Calu3 (cell line): ENCODE measurements around the gene ZCCHC18. TPM values are rescaled to one million over a fixed set of nuclear protein-coding genes. Genes with fewer than 3 reads are reported as not detected.

Experiments used
- BruUV-seq: library from RNA; stranded (reverse); fragments of 400-500 nt; replicated peaks from 2 replicates; lab custom pipeline; 2021; lab: Mats Ljungman, UMichigan
- CTCF ChIA-PET: fragments of 300-600 bp; sonication (Branson Sonifier 250); formaldehyde crosslinking; loops from one replicate; lab custom pipeline; 2022; ENCODE audit warnings: antibody characterized with exemption; lab: Charles Lee
- DNase-seq: peaks from one replicate; pipeline ENCODE4 v3.0.0; 2022
- H3K27ac Mint-ChIP-seq: one replicate; pipeline ENCODE4 v1.8.0; 2022; ENCODE audit warnings: mixed read lengths; ENCODE audit not compliant: unreplicated experiment
- H3K27me3 Mint-ChIP-seq: one replicate; pipeline ENCODE4 v1.8.0; 2022; ENCODE audit warnings: mixed read lengths; ENCODE audit not compliant: unreplicated experiment
- H3K36me3 Mint-ChIP-seq: one replicate; pipeline ENCODE4 v1.8.0; 2022; ENCODE audit warnings: mild to moderate bottlenecking, moderate library complexity, mixed read lengths; ENCODE audit not compliant: insufficient read depth, unreplicated experiment
- H3K4me1 Mint-ChIP-seq: one replicate; pipeline ENCODE4 v1.8.0; 2022; ENCODE audit warnings: mild to moderate bottlenecking, low read depth, mixed read lengths; ENCODE audit not compliant: unreplicated experiment
- H3K4me3 Mint-ChIP-seq: one replicate; pipeline ENCODE4 v1.8.0; 2022; ENCODE audit warnings: mild to moderate bottlenecking, low read depth, moderate library complexity, mixed read lengths; ENCODE audit not compliant: unreplicated experiment
- H3K9me3 Mint-ChIP-seq: one replicate; pipeline ENCODE4 v1.8.0; 2022; ENCODE audit warnings: low read depth, mixed read lengths; ENCODE audit not compliant: unreplicated experiment
- intact Hi-C: fragments of 100-400 bp; cut with micrococcal nuclease; formaldehyde crosslinking; loops from one replicate; pipeline ENCODE4 v1.10.0; 2022; ENCODE audit not compliant: unreplicated experiment
- total RNA-seq: library from RNA; stranded (reverse); gene quantifications from 2 replicates; pipeline ENCODE4 v1.2.3, GENCODE V29; 2022
- TF ChIP-seq, protein P1 (sequence below): fragments of 200-600 bp; IDR thresholded peaks from one replicate; pipeline ENCODE4 v1.8.0; 2022; ENCODE audit warnings: antibody characterized with exemption; ENCODE audit not compliant: unreplicated experiment

The ZCCHC18 gene
- total RNA-seq, 1 experiment from 2014 or later, result 0.52 TPM

DNA sequence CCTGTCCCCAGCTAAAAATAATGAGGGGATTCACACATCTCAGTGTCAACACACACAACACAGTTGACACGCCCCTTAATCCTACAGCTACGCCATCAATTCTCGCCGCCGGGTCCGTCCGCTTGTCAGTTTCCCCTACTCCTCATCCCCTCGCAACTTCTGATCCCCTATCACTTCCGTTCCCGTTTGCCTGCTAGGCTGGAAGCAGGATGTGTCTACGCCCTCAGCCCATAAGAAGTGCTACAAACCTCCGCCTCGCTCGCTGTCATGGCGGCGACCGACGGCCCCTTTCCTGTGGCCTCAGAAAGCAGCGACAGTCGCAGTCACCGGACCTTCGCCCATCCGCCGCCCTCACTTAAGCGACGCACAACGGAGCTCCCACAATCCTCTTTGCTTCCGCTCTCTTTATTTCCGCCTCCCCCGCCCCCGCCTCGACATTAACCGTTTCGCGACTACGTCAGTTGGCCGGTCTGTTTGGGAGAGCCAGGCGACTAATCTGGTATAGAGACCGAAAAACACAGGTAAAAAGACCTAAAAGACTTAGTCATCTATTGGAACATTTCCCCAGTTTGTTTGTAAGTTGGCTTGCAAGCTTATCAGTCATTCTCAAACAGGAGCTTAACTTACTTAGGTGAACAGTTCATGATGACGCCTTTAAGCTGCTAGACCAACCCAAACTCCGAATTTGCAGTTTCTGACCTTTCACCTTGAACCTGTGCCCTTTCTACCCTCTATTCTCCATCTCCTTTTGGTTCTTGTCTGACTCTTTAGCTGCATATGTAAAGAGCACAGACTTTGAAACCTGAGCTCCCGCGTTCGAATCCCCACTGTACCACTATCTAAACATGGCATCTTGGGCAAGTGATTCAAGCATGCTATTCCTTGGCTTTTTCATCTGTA is 44.6 kb downstream of the ZCCHC18 start, which contains the start of gene SLC25A53:
TSS of gene SLC25A53 (minus strand) at position 380 of the 900 bp plus-strand sequence. CDS start 51,752 bp downstream, outside the sequence.
- BruUV-seq, result TSS peak; percentile 86
- Mint-ChIP-seq H3K4me3 (peak within 1 kb of the TSS; percentile 76), H3K27ac (peak within 1 kb of the TSS; percentile 90), H3K27me3 (no peaks in the 10 kb centered on the region), H3K36me3 (peaks cover 17% of the 10 kb centered on the region), H3K4me1 (no peaks in the 10 kb centered on the region), H3K9me3 (no peaks in the 10 kb centered on the region)
- TF ChIP-seq, protein P1, sequence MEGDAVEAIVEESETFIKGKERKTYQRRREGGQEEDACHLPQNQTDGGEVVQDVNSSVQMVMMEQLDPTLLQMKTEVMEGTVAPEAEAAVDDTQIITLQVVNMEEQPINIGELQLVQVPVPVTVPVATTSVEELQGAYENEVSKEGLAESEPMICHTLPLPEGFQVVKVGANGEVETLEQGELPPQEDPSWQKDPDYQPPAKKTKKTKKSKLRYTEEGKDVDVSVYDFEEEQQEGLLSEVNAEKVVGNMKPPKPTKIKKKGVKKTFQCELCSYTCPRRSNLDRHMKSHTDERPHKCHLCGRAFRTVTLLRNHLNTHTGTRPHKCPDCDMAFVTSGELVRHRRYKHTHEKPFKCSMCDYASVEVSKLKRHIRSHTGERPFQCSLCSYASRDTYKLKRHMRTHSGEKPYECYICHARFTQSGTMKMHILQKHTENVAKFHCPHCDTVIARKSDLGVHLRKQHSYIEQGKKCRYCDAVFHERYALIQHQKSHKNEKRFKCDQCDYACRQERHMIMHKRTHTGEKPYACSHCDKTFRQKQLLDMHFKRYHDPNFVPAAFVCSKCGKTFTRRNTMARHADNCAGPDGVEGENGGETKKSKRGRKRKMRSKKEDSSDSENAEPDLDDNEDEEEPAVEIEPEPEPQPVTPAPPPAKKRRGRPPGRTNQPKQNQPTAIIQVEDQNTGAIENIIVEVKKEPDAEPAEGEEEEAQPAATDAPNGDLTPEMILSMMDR, result no peak
- CTCF ChIA-PET, result interaction anchor here (1.5 kb wide), 1 partner anchor 9 kb away, joined by 8 read pairs; the partner anchor contains the start of gene FAM199X
- DNase-seq, result peak; percentile 75
- intact Hi-C loops, result no loop called here

Other genes with a start within 250 kb of the ZCCHC18 start
- gene TMSB15B, start 149.9 kb upstream of the ZCCHC18 start, total RNA-seq, result 7.7 and 8.2 TPM in 2 replicates
- not detected in 2 replicates for gene H2BW1, start 98.8 kb upstream of the ZCCHC18 start, total RNA-seq
- gene H2BW2, start 72.6 kb upstream of the ZCCHC18 start, total RNA-seq, result not detected in 2 replicates
- gene TMSB15C, start 36.3 kb upstream of the ZCCHC18 start, total RNA-seq, result 4.0 and 4.7 TPM in 2 replicates
- gene SLC25A53, start 44.5 kb downstream of the ZCCHC18 start, total RNA-seq, result 5.9 and 6.9 TPM in 2 replicates
- 31.6 and 31.9 TPM in 2 replicates for gene FAM199X, start 53.9 kb downstream of the ZCCHC18 start, total RNA-seq
- gene ESX1, start 142.4 kb downstream of the ZCCHC18 start, total RNA-seq, result not detected in 2 replicates